HG03565 (cell line): ENCODE data around the gene CCL18.
"Not testable (repeated sequence)": the region's sequence is repeated elsewhere in the genome, so short reads cannot be mapped to it uniquely, and the experiment has no call there.

Experiments used
- ATAC-seq: cut with Tn5 transposase; IDR thresholded peaks from one replicate; pipeline ENCODE4 v1.9.1; 2021; ENCODE audit warnings: mild to moderate bottlenecking, moderate library complexity; ENCODE audit not compliant: unreplicated experiment

Gene CCL18

GRCh38 chr17:36099004-36099403 is 34.9 kb downstream of the CCL18 start:
- ATAC-seq, result not testable (repeated sequence)

DNA sequence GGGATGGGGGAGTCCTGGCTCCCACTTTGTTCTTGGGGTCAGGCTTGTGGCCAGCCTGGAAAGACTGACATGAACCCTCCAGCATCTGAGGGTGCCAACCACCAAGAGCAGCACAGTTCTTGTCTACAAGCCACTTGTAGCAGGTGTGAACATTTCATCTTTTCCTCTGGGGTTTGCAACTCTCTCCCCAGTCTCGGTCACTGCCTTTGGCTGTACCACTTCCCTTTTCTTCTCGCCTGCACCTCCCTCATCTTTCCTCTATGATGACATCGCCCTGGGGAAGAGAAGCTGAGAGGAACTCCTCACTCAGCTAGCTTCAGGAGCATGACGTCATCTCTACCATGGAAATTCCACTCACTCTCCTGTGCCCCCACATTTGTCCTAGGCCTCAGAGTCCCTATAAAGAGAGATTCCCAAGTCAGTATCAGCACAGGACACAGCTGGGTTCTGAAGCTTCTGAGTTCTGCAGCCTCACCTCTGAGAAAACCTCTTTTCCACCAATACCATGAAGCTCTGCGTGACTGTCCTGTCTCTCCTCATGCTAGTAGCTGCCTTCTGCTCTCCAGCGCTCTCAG is 39.4 kb downstream of the CCL18 start, which contains the start of gene CCL4:
CCL4 (plus strand) TSS at position 427 of the 575 bp plus-strand sequence; CDS start at position 506, 79 bp downstream.
- ATAC-seq, result peak; percentile 79

- not testable (repeated sequence) for ATAC-seq
These were observed 40.2 kb downstream of the CCL18 start for GRCh38 chr17:36104246-36104645.

GRCh38 chr17:36104701-36105181 is 40.7 kb downstream of the CCL18 start:
- no peak for ATAC-seq

DNA sequence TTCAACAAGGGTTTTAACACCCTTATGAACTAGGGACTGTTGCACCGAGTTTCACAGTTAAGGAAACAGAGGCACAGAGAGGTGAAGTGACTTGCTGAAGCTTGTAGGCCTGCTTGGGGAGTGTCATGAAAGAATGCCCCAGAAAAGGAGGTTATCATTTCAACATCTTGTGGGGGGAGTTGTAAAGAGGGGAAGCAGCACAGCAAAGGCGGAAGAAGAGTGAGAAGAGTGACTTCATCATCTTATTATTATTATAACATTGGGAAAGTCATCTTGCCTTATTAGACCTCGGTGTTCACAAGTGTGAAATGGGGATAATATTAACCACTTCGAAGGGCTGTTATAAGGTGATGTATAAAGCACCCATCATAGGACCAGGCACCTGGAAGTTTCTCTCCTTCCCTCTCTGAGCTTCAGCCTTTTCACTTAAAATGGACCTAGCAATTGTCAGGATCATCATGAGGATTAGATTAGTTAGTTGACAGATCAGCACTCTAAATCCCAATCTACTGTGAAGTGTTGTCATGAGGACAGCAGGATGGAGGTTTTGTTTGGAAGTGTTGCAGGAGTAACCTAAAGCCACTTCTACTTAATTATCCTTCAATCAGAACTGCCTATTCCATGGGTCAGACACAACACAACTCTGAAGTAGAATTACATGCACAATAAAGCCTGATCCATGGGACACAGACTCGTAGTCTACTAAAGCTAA is 41.9 kb downstream of the CCL18 start:
- ATAC-seq, result no peak

DNA sequence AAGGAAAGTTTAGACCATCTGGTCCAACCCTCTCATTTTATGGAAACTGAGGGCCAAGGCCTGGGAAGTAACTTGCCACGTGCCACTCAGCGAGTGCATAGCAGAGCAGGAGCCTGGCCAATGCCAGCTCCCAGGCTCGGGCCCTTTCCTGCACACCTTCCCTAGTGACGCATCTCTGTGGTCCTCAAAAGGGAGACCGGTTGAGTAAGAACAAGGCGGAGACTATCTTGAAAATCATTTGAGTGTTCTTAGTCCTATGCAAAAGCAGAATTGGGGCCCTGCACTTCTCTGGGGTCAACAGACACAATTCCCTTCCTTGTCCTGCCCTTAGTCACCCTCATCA is 42.4 kb downstream of the CCL18 start:
- ATAC-seq, result no peak

- ATAC-seq, result no peak
These were observed 43.6 kb downstream of the CCL18 start for GRCh38 chr17:36107660-36108059.

- not testable (repeated sequence) for ATAC-seq
These were observed 44.2 kb downstream of the CCL18 start for GRCh38 chr17:36108265-36108664.

DNA sequence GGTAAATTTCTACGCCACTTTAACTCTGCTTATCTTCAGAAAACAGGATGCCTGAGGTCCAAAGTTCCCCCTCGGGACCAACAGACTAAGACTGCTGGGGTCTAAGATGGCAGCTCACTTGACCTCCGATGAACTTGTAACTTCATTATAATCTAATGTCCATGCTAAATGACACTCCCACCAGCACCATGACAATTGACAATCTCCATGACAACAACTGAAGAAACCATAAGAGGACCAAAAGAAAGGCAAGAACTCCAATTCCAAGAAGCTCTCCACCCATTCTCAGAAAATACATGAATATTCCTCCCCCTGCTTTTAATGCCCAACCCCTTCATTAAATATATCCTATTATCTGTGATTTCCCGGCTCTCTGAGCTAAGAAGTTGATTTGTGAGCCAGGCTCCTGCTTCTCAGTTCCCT is 47.0 kb downstream of the CCL18 start:
- no peak for ATAC-seq

DNA sequence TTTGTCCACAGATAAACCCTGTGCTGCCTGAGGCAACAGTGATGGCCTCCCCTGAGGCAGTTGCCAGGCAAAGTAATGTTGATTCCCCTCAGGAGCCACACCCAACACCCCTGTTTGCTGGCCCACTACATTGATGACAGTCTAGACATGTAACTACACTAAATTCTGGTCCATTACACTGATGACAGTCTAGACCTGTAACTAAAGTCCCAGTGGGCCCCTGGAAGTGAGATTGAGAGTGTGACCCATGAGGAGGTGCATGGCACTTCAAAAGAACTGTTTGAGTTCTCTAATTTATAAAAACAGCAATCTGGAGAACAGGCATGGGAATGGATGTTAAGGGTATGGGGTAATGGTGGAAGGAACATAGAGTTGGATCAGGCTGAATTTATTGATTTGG is 48.5 kb downstream of the CCL18 start:
- ATAC-seq, result no peak

GRCh38 chr17:36113131-36113530 is 49.1 kb downstream of the CCL18 start:
- ATAC-seq, result not testable (repeated sequence)

DNA sequence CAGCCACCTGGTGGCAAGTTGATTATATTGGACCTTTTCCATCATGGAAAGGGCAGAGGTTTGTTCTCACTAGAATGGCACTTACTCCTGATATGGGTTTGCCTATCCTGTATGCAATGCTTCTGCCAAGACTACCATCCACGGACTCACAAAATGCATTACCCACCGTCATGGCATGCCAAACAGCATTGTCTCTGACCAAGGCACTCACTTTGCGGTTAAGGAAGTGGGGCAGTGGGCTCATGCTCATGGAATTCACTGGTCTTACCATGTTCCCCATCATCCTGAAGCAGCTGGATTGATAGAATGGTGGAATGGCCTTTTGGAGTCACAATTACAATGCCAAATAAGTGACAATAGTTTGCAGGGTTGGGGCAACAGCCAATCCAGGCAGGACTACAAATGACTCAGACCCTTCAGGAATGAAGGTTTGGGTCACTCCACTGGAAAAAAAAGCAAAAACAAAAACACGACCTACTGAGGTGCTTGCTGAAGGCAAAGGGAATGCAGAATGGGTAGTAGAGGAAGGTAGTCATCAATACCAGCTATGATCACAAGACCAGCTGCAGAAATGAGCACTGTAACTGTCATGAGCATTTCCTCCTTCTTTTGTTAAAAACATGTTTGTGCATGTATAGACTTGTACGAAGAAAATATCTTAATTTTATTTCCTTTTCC is 51.0 kb downstream of the CCL18 start:
- ATAC-seq, result not testable (repeated sequence)

DNA sequence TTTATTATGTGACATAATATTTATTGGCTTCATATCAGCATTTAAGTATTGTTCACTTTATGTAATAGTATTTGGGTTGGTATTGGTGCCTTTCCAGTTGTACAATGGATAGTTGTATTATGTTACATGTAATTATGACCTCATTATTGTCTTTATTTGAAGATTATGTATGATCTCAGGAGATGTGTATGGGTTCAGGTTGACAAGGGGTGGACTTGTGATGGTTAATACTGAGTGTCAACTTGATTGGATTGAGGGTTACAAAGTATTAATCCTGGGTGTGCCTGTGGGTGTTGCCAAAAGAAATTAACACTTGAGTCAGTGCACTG is 51.5 kb downstream of the CCL18 start:
- not testable (repeated sequence) for ATAC-seq

DNA sequence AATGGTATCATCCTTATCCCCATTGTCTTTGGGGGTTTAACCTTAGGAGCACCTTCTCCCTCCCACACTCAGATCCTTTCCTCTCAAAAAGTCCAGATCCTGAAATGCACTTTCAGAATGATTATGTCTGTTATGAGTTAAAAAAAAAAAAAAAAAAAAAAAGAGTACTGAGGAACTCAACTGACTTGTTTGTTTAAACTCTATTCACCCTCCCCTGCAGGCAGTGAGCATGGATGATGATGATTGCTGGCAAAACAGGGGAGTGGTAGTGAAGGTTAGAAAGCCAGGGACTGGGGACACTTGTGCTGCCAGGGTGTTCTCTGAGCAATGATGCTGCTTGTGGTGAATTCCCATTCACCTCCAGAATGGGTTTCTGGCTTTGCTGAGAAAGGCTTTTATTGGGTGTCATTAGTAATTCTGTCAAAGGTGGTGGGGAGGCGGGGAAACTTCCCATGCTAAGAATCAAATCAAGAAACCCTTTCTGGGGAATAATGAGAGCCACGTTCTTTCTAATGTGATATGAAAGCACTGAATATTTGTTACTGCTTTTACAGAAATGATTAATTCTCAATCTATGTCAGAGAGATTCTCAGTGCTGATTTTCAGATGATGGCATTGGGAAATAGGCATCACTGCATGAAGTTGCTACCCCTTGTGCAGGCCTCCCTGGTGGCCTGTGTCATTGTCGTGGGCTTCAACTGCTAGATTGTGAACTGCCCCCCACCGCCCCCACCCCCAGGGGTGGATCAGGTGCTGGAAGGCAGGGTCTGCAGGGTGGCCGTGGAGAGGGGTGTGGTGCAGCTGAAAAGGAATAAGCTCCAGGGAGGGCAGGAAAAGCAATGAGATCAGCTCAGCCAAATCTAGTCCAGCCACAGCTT is 53.7 kb downstream of the CCL18 start:
- ATAC-seq, result no peak

GRCh38 chr17:36118477-36119353 is 54.6 kb downstream of the CCL18 start:
- ATAC-seq, result no peak

DNA sequence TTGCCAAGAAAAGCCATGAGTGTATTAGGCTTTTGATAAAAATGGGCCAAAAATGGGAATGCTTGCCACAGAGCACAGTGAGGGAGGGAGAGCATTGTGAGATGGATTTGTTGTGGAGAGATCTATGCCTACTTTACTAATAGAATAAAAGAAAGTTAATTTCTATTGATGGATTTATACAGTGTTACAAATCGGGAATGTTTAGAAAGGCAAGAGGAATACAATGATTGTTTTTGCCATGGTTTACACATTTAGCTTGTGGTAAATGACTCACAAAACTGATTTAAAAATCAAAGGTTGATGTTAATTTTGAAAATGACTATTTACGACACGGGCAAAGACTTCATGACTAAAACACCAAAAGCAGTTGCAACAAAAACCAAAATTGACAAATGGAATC is 56.1 kb downstream of the CCL18 start:
- ATAC-seq, result no peak

DNA sequence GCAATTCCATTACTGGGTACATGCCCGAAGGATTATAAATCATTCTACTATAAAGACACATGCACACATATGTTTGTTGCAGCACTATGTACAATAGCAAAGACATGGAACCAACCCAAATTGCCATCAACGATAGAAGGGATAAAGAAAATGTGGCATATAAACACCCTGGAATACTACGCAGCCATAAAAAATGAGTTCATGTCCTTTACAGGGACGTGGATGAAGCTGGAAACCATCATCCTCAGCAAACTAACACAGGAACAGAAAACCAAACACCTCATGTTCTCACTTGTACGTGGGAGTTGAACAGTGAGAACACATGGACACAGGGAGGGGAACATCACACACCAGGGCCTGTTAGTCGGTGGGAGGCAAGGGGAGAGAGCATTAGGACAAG is 57.0 kb downstream of the CCL18 start:
- ATAC-seq, result not testable (repeated sequence)
